Measurements from ENCODE around the gene LIPH. TPM values are rescaled to one million over a fixed set of nuclear protein-coding genes. Genes with fewer than 3 reads are reported as not detected.

The LIPH gene
- polyA plus RNA-seq, 1 donor from 2014 or later, result 0.05 TPM

- Histone ChIP-seq H3K9me2 (ENCODE audit: insufficient read depth, low read length) (no peaks in the 10 kb centered on the region), H3K36me3 (ENCODE audit: insufficient read depth, low read length) (no peaks in the 10 kb centered on the region), H3K9me3 (ENCODE audit: low read length) (no peaks in the 10 kb centered on the region), H4K20me1 (ENCODE audit: insufficient read depth) (no peaks in the 10 kb centered on the region), H3K4me3 (ENCODE audit: low read length) (no peak overlapping the region), H3K79me2 (replicated peaks; ENCODE audit: insufficient read depth, low read length) (no peaks in the 10 kb centered on the region), H3K4me2 (ENCODE audit: low read length) (no peak overlapping the region), H3K27me3 (ENCODE audit: insufficient read depth, low read depth, low read length) (no peaks in the 10 kb centered on the region), H3K9ac (ENCODE audit: low read length) (no peak overlapping the region), H2AFZ (ENCODE audit: low read depth, low read length) (no peak overlapping the region), H3K27ac (ENCODE audit: low read length) (no peak overlapping the region), H3F3A (ENCODE audit: insufficient read depth, low read length, poor library complexity, severe bottlenecking) (no peaks in the 10 kb centered on the region)
- TF ChIP-seq TAF1 (IDR thresholded peaks at IDR 0.05; ENCODE audit: low read depth) (no peak), EZH2 (IDR thresholded peaks at IDR 0.05; ENCODE audit: borderline replicate concordance, insufficient read depth, low read length, poor library complexity, severe bottlenecking) (no peak), POLR2AphosphoS5 (IDR thresholded peaks at IDR 0.05) (no peak), SMC3 (conservative IDR thresholded peaks at IDR 0.05; ENCODE audit: poor library complexity) (no peak), EP300 (conservative IDR thresholded peaks at IDR 0.05; ENCODE audit: poor library complexity, severe bottlenecking) (no peak), MXI1 (conservative IDR thresholded peaks at IDR 0.05; ENCODE audit: poor library complexity, severe bottlenecking) (no peak), RAD21 (conservative IDR thresholded peaks at IDR 0.05) (no peak), CTCF (IDR thresholded peaks at IDR 0.05; ENCODE audit: poor library complexity, severe bottlenecking) (no peak), REST (IDR thresholded peaks at IDR 0.05; ENCODE audit: borderline replicate concordance) (no peak)
Measured at GRCh38 chr3:185521349-185522138, 30.8 kb downstream of the LIPH start.

GRCh38 chr3:185519021-185519420 lies 33.4 kb downstream of the LIPH start:
- no peaks in the 10 kb centered on the region for H3K79me2 ChIP-seq (replicated peaks; ENCODE audit: insufficient read depth, low read length)
- no peak overlapping the region for H3K4me2 ChIP-seq (ENCODE audit: low read length)
- H3K4me3 ChIP-seq (ENCODE audit: low read length), result no peak overlapping the region
- H3K27me3 ChIP-seq (ENCODE audit: insufficient read depth, low read depth, low read length), result no peaks in the 10 kb centered on the region
- H3K9me3 ChIP-seq (ENCODE audit: low read length), result no peaks in the 10 kb centered on the region
- no peak overlapping the region for H3K9ac ChIP-seq (ENCODE audit: low read length)
- H2AFZ ChIP-seq (ENCODE audit: low read depth, low read length), result no peak overlapping the region
- no peaks in the 10 kb centered on the region for H3K36me3 ChIP-seq (ENCODE audit: insufficient read depth, low read length)
- H3K9me2 ChIP-seq (ENCODE audit: insufficient read depth, low read length), result no peaks in the 10 kb centered on the region
- H3F3A ChIP-seq (ENCODE audit: insufficient read depth, low read length, poor library complexity, severe bottlenecking), result no peaks in the 10 kb centered on the region
- H4K20me1 ChIP-seq (ENCODE audit: insufficient read depth), result no peaks in the 10 kb centered on the region
- no peak for TF ChIP-seq REST (IDR thresholded peaks at IDR 0.05; ENCODE audit: borderline replicate concordance)
- TF ChIP-seq EP300 (conservative IDR thresholded peaks at IDR 0.05; ENCODE audit: poor library complexity, severe bottlenecking), result no peak
- TF ChIP-seq POLR2AphosphoS5 (IDR thresholded peaks at IDR 0.05), result no peak
- no peak for TF ChIP-seq TAF1 (IDR thresholded peaks at IDR 0.05; ENCODE audit: low read depth)
- TF ChIP-seq SMC3 (conservative IDR thresholded peaks at IDR 0.05; ENCODE audit: poor library complexity), result no peak
- TF ChIP-seq RAD21 (conservative IDR thresholded peaks at IDR 0.05), result no peak
- TF ChIP-seq CTCF (IDR thresholded peaks at IDR 0.05; ENCODE audit: poor library complexity, severe bottlenecking), result no peak
- TF ChIP-seq EZH2 (IDR thresholded peaks at IDR 0.05; ENCODE audit: borderline replicate concordance, insufficient read depth, low read length, poor library complexity, severe bottlenecking), result no peak
- TF ChIP-seq MXI1 (conservative IDR thresholded peaks at IDR 0.05; ENCODE audit: poor library complexity, severe bottlenecking), result no peak
- no peak overlapping the region for H3K27ac ChIP-seq (ENCODE audit: low read length)

Data from neural cell (in vitro differentiated cells).